Colonic mucosa (tissue), 4 donors: ENCODE results near the gene CADPS2. TPM values are rescaled to one million over a fixed set of nuclear protein-coding genes. Genes with fewer than 3 reads are reported as not detected.

Experiments used
- DNase-seq: peaks from one replicate; pipeline ENCODE4 v3.0.0-alpha.2; 2020
- H3K27ac ChIP-seq: fragments of 200-600 bp; one replicate; pipeline ENCODE4 v1.8.0; 2021
- H3K27me3 ChIP-seq: fragments of 200-600 bp; one replicate; pipeline ENCODE4 v1.8.0; 2021
- H3K36me3 ChIP-seq: fragments of 200-600 bp; one replicate; pipeline ENCODE4 v1.8.0; 2021
- H3K4me1 ChIP-seq: fragments of 200-600 bp; one replicate; pipeline ENCODE4 v1.8.0; 2021; ENCODE audit warnings: mild to moderate bottlenecking
- H3K4me3 ChIP-seq: fragments of 200-600 bp; one replicate; pipeline ENCODE4 v1.8.0; 2021
- H3K9ac ChIP-seq, 2 donors: one replicate each; pipeline ENCODE4 v1.7.0; 2013; ENCODE audit warnings: control low read depth in 2 of 2, low read depth in 2 of 2, low read length in 2 of 2
- H3K9me3 ChIP-seq: fragments of 200-600 bp; one replicate; pipeline ENCODE4 v1.8.0; 2021
- intact Hi-C: fragments of 100-400 bp; cut with DNase I; formaldehyde crosslinking; loops from one replicate; pipeline ENCODE4 v1.14.1; 2022
- total RNA-seq, 2 donors: library from RNA; stranded (reverse); fragmentation: NEBNext Ultra II Directional in 1 of 2; extraction: Animal tissue kit (Norgen Biotek cat#: 25700) in 1 of 2; gene quantifications; one replicate each; pipeline ENCODE4 v1.2.1, GENCODE V29; 2021
- TF ChIP-seq, protein P1 (sequence below): fragments of 200-600 bp; IDR thresholded peaks from one replicate; pipeline ENCODE4 v1.8.0; 2022; ENCODE audit warnings: antibody characterized with exemption, mild to moderate bottlenecking
- donor health status: healthy.
- donor health status: DM: no; HTN: no; CAD: no.
- donor health status: DM: no; HTN: no; CAD: no.

The CADPS2 gene
- total RNA-seq, 2 donors from 2014 or later: 13.6 to 15.2 TPM

GRCh38 chr7:122719010-122719578 lies 167.2 kb downstream of the CADPS2 start:
- Histone ChIP-seq H3K4me3 (no peak overlapping the region), H3K9me3 (no peaks in the 10 kb centered on the region), H3K27me3 (no peaks in the 10 kb centered on the region), H3K36me3 (no peaks in the 10 kb centered on the region), H3K4me1 (no peaks in the 10 kb centered on the region), H3K27ac (no peak overlapping the region), H3K9ac (no peak overlapping the region)
- intact Hi-C loops: no loop called here
- DNase-seq: no peak
- TF ChIP-seq, protein P1, sequence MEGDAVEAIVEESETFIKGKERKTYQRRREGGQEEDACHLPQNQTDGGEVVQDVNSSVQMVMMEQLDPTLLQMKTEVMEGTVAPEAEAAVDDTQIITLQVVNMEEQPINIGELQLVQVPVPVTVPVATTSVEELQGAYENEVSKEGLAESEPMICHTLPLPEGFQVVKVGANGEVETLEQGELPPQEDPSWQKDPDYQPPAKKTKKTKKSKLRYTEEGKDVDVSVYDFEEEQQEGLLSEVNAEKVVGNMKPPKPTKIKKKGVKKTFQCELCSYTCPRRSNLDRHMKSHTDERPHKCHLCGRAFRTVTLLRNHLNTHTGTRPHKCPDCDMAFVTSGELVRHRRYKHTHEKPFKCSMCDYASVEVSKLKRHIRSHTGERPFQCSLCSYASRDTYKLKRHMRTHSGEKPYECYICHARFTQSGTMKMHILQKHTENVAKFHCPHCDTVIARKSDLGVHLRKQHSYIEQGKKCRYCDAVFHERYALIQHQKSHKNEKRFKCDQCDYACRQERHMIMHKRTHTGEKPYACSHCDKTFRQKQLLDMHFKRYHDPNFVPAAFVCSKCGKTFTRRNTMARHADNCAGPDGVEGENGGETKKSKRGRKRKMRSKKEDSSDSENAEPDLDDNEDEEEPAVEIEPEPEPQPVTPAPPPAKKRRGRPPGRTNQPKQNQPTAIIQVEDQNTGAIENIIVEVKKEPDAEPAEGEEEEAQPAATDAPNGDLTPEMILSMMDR: no peak

DNA sequence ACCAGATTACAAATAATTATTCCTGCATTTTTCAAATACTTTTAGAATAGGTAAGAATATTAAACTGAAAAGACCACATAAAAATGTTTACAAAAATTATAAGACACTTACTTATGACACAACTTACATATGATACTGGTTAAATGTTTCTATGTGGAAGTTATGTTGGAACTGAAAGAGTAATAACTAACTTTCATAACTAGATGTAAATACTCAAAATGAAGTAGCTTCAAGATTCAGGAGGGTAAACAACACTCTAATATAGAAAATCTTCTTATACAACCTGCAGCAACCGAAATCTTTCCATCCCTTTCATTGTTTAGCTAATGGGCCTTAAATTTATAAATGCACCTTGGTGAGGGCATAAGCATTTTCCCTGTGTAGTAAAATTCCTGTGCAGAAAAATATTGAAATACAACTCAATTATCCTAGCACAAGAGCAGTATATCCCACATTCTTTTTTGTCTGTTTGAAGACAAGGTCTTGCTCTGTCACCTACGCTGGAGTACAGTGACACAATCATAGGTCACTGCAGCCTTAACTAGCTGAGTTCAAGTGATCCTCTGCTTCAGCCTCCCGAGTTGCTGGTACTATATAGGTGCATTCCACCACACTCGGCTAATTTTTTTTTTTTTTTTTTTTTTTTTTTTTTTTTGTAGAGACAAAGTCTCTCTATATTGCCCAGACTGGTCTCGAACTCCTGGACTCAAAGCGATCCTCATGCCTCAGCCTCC lies 168.7 kb downstream of the CADPS2 start:
- Histone ChIP-seq H3K27me3 (no peaks in the 10 kb centered on the region), H3K27ac (no peak overlapping the region), H3K4me1 (no peaks in the 10 kb centered on the region), H3K9ac (no peak overlapping the region), H3K9me3 (no peaks in the 10 kb centered on the region), H3K36me3 (no peaks in the 10 kb centered on the region), H3K4me3 (no peak overlapping the region)
- intact Hi-C loops: no loop called here
- no peak for DNase-seq
- TF ChIP-seq, protein P1: no peak

GRCh38 chr7:122715183-122715582 lies 171.1 kb downstream of the CADPS2 start:
- no peaks in the 10 kb centered on the region for H3K9me3 ChIP-seq
- H3K9ac ChIP-seq: no peak overlapping the region
- intact Hi-C loops: no loop called here

GRCh38 chr7:122710916-122711315 lies 175.3 kb downstream of the CADPS2 start:
- H3K9ac ChIP-seq: no peak overlapping the region

More at GRCh38 chr7:122715183-122715582, 171.1 kb downstream of the CADPS2 start:
- H3K27me3 ChIP-seq: no peaks in the 10 kb centered on the region
- TF ChIP-seq, protein P1: no peak
- no peak overlapping the region for H3K27ac ChIP-seq
- H3K4me1 ChIP-seq: no peaks in the 10 kb centered on the region
- no peak for DNase-seq
- H3K36me3 ChIP-seq: no peaks in the 10 kb centered on the region
- no peak overlapping the region for H3K4me3 ChIP-seq

GRCh38 chr7:122709930-122710646 lies 176.2 kb downstream of the CADPS2 start:
- DNase-seq: no peak
- TF ChIP-seq, protein P1: no peak
- Histone ChIP-seq H3K4me1 (no peaks in the 10 kb centered on the region), H3K36me3 (no peaks in the 10 kb centered on the region), H3K27me3 (no peaks in the 10 kb centered on the region), H3K9me3 (no peaks in the 10 kb centered on the region), H3K27ac (no peak overlapping the region), H3K9ac (no peak overlapping the region), H3K4me3 (no peak overlapping the region)
- intact Hi-C loops: no loop called here

More at GRCh38 chr7:122710916-122711315, 175.3 kb downstream of the CADPS2 start:
- TF ChIP-seq, protein P1: no peak
- Histone ChIP-seq H3K4me1 (no peaks in the 10 kb centered on the region), H3K4me3 (no peak overlapping the region), H3K9me3 (no peaks in the 10 kb centered on the region), H3K27me3 (no peaks in the 10 kb centered on the region), H3K36me3 (no peaks in the 10 kb centered on the region), H3K27ac (no peak overlapping the region)
- intact Hi-C loops: no loop called here
- no peak for DNase-seq
